Chondrocyte (in vitro differentiated cells): Measurements from ENCODE around the gene CRYBG2. TPM values are rescaled to one million over a fixed set of nuclear protein-coding genes. Genes with fewer than 3 reads are reported as not detected.

Source experiments
- DNase-seq: peaks from one replicate; pipeline ENCODE4 v3.0.0; 2021; ENCODE audit warnings: mixed read lengths, low spot score
- H3K27ac Mint-ChIP-seq: one replicate; pipeline ENCODE4 v1.8.0; 2021; ENCODE audit warnings: mild to moderate bottlenecking, moderate library complexity, mixed read lengths; ENCODE audit not compliant: unreplicated experiment
- H3K27me3 Mint-ChIP-seq: 2 replicates; pipeline ENCODE4 v1.8.0; 2021; ENCODE audit warnings: low read depth, mixed read lengths
- H3K36me3 Mint-ChIP-seq: 2 replicates; pipeline ENCODE4 v1.8.0; 2021; ENCODE audit warnings: low read depth, mixed read lengths
- H3K4me1 Mint-ChIP-seq: 2 replicates; pipeline ENCODE4 v1.8.0; 2021; ENCODE audit warnings: low read depth, mild to moderate bottlenecking, mixed read lengths
- H3K4me3 Mint-ChIP-seq: one replicate; pipeline ENCODE4 v1.8.0; 2021; ENCODE audit warnings: mild to moderate bottlenecking, moderate library complexity, mixed read lengths; ENCODE audit not compliant: unreplicated experiment
- H3K9me3 Mint-ChIP-seq: 2 replicates; pipeline ENCODE4 v1.8.0; 2021; ENCODE audit warnings: low read depth, mixed read lengths
- total RNA-seq: library from RNA; stranded (reverse); gene quantifications from 3 replicates; pipeline ENCODE4 v1.2.1, GENCODE V29; 2021
- TF ChIP-seq, protein P1 (sequence below): fragments of 200-600 bp; sonication (generic); IDR thresholded peaks from 2 replicates; pipeline ENCODE4 v1.5.0; 2021; ENCODE audit warnings: antibody characterized with exemption, mild to moderate bottlenecking, moderate library complexity

Gene CRYBG2
- total RNA-seq, 1 donor from 2014 or later: not detected

DNA sequence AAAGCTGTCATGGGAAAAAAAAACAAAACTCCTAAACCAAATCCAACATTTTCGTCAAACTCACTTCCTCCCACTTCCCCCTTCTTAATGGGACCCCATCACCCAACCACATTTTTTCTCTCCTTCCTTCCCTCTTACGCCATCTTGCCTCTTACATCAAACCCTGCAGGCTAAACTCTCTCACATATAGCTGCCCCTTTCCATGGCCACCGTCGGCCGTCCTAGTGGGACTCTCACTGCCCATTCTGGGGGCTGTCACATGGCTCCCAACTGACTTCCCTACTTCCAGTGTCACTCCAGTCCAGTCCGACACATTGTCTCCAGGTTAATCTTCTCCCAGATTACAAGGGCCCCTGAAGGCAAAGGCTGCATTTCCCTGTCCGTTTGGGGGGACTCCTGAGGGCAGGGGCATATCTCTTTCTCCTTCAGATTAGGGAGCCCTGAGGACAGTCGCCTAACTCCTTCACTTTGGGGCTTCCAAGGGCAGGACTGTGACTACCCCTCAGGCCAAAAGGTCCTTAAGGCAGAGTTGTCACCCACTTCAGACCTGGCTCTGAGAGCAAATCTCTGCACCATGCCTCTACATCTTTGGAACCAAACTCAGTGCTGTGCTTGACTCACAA is 48.2 kb downstream of the CRYBG2 start:
- Mint-ChIP-seq H3K4me3 (peak overlapping the region; percentile 98), H3K36me3 (no peaks in the 10 kb centered on the region), H3K27ac (peak overlapping the region; percentile 81), H3K4me1 (peaks cover 20% of the 10 kb centered on the region), H3K27me3 (no peaks in the 10 kb centered on the region), H3K9me3 (no peaks in the 10 kb centered on the region)
- no peak for DNase-seq
- TF ChIP-seq, protein P1, sequence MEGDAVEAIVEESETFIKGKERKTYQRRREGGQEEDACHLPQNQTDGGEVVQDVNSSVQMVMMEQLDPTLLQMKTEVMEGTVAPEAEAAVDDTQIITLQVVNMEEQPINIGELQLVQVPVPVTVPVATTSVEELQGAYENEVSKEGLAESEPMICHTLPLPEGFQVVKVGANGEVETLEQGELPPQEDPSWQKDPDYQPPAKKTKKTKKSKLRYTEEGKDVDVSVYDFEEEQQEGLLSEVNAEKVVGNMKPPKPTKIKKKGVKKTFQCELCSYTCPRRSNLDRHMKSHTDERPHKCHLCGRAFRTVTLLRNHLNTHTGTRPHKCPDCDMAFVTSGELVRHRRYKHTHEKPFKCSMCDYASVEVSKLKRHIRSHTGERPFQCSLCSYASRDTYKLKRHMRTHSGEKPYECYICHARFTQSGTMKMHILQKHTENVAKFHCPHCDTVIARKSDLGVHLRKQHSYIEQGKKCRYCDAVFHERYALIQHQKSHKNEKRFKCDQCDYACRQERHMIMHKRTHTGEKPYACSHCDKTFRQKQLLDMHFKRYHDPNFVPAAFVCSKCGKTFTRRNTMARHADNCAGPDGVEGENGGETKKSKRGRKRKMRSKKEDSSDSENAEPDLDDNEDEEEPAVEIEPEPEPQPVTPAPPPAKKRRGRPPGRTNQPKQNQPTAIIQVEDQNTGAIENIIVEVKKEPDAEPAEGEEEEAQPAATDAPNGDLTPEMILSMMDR: no peak

DNA sequence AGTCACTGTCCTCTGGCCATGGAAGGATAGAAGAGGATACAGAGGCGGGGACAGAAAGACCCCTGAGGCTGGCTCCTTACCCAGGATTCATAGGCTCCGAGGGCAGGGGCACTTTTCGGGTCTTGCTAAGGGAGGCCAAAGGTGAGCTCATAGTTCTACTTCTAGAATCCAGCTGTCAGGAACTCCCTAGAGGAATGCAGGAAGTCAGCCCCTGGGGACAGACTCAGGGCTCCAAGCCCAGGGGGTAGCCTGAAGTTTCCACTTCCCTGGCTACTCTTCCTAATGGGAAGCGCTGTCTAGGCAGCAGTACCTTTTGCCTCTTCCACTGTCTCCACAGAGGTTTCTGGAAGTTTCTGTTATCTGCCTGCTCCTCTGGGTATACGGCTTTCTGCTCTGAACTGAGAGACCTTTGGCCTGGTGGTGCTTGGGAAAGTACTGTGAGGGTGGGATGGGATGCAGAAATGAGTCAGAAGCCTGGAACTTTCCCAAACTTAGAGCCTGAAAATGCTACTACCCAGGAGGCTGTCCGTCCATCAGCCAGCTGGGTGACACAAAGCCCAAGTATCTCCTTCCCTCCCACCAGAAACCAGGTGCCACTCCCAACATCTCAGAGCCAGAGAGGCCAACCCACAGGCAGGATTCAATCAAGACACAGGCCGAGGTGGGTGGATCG is 51.1 kb downstream of the CRYBG2 start:
- Mint-ChIP-seq H3K9me3 (no peaks in the 10 kb centered on the region), H3K4me3 (no peak overlapping the region), H3K36me3 (no peaks in the 10 kb centered on the region), H3K27me3 (no peaks in the 10 kb centered on the region), H3K27ac (peak overlapping the region; percentile 53), H3K4me1 (peaks cover 20% of the 10 kb centered on the region)
- no peak for DNase-seq
- TF ChIP-seq, protein P1: no peak

DNA sequence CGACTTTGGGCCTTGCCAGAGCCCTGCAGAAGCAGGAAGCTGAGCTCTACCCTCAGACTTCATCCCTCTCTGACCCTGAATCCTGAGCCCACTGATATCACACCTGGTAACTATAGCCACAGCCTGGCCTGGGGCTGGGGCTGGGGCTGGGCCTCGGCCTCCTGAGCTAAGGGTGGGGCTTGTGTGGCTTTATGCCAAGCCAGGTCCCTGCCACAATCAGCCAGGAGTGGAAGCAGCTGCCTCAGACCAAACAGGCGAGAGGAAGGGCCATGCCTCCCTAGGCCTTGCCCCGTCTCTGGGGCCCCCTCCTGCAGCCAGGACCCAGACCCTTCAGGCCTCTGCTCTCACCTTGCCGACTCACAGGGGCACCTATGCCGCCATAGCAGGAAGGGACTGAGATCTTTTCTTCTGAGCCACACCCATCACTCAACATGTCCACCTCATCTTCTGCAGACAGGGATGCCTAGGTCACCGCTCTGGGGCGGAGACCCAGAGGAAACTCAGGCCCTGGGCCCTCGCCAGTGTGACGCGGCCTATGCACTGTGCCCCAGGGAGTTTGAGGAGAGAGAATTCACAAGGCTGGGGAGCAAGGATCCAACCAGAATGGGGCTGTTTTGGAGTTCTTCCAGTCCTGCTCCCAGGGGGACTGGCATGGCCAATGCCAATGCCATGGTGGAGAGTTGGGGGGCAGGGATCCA is 53.2 kb downstream of the CRYBG2 start:
- H3K27me3 Mint-ChIP-seq: no peaks in the 10 kb centered on the region
- H3K27ac Mint-ChIP-seq: no peak overlapping the region
- H3K4me3 Mint-ChIP-seq: no peak overlapping the region

DNA sequence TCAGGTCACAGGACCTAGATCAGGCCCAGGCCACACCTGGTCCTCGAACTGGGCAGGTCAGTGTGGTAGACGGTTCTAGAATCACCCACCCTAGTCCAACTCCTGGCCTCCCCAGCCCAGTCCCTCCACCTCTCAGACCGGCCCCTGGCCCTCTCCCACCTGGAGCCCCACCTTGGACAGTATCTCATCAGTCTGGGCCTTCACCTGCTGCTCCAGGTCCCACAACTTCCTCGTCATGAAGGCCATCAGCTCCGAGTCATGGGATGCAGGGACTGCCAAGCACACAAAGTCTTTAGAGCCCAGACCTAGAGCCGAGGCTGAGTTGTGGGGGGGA is 56.2 kb downstream of the CRYBG2 start:
- H3K27ac Mint-ChIP-seq: no peak overlapping the region
- no peak overlapping the region for H3K4me3 Mint-ChIP-seq
- TF ChIP-seq, protein P1: no peak
- DNase-seq: no peak
- peaks cover 5% of the 10 kb centered on the region for H3K4me1 Mint-ChIP-seq
- H3K9me3 Mint-ChIP-seq: no peaks in the 10 kb centered on the region
- H3K36me3 Mint-ChIP-seq: no peaks in the 10 kb centered on the region
- no peaks in the 10 kb centered on the region for H3K27me3 Mint-ChIP-seq

More for the DNA sequence above, 53.2 kb downstream of the CRYBG2 start:
- no peaks in the 10 kb centered on the region for H3K36me3 Mint-ChIP-seq
- TF ChIP-seq, protein P1: no peak
- H3K4me1 Mint-ChIP-seq: peaks cover 12% of the 10 kb centered on the region
- no peak for DNase-seq
- no peaks in the 10 kb centered on the region for H3K9me3 Mint-ChIP-seq

DNA sequence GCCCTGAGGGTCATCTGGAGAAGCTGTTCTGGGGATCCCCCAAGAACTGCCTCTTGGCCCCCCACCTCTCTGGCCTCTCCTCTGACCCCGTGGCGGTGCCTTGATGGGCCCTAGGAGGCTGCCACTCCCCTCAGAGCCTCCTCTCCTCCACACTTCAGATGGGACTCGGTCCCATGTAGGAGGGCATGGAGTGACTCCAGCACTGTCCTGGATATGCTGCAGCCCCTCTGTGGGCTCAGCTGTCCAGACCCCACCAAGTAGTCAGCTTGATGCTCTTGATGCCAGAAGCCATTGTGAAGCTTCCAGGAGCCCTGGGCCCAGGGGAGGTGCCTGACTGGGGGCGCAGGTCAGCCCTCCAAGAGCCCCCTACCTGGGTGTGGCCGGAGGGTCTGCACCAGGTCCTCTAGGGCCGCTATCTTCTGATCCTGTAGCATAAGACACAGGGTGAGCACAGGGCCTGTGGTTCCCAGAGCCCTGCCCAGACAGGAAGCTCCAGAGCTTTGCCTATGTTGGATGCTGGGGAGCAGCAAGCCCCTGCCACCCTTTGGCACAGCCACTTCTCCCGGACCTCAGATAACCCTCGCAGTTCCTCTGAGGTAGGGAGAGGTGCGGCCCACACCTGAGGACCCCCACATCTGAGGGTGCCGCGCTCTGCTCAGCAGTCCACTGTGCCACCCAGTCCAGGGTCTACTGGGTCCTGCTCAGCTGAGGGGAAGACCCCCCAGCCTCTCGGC is 56.7 kb downstream of the CRYBG2 start:
- H3K4me3 Mint-ChIP-seq: no peak overlapping the region
- no peak for DNase-seq
- H3K27ac Mint-ChIP-seq: no peak overlapping the region
- H3K4me1 Mint-ChIP-seq: no peaks in the 10 kb centered on the region
- no peaks in the 10 kb centered on the region for H3K27me3 Mint-ChIP-seq
- no peaks in the 10 kb centered on the region for H3K36me3 Mint-ChIP-seq
- no peaks in the 10 kb centered on the region for H3K9me3 Mint-ChIP-seq
- TF ChIP-seq, protein P1: no peak
